Lung (tissue), 12 donors: ENCODE measurements around the gene AUTS2. TPM values are rescaled to one million over a fixed set of nuclear protein-coding genes. Genes with fewer than 3 reads are reported as not detected.

Experiments
- ATAC-seq: fragments of 200-7000 bp; cut with Tn5 transposase; one replicate; pipeline ENCODE4 v1.9.1; 2020; ENCODE audit warnings: moderate number of reproducible peaks; ENCODE audit not compliant: insufficient read depth, low FRiP score
- DNase-seq, 3 donors: peaks; one replicate each; pipeline ENCODE4 v3.0.0-alpha.2; 2013 to 2017
- H3K27ac ChIP-seq, 2 donors: one replicate each; pipeline ENCODE4 v1.5.1; 2013; ENCODE audit warnings: mild to moderate bottlenecking in 2 of 2, moderate library complexity in 2 of 2, control low read depth in 1 of 2, inconsistent platforms in 1 of 2, low read depth in 1 of 2, low read length in 1 of 2
- H3K27me3 ChIP-seq, 3 donors: one replicate each; pipeline ENCODE4 v1.5.1; 2013; ENCODE audit warnings: low read length in 2 of 3; ENCODE audit not compliant: control insufficient read depth in 3 of 3, insufficient read depth in 3 of 3
- H3K36me3 ChIP-seq, 4 donors: one replicate each; pipeline ENCODE4 v1.5.1; 2013; ENCODE audit warnings: low read length in 4 of 4, mild to moderate bottlenecking in 1 of 4, moderate library complexity in 1 of 4; ENCODE audit not compliant: control insufficient read depth in 4 of 4, insufficient read depth in 4 of 4
- H3K4me1 ChIP-seq, 5 donors: one replicate each; pipeline ENCODE4 v1.5.1; 2013; ENCODE audit warnings: low read length in 5 of 5, mild to moderate bottlenecking in 2 of 5, moderate library complexity in 1 of 5; ENCODE audit not compliant: control insufficient read depth in 5 of 5, insufficient read depth in 5 of 5
- H3K4me3 ChIP-seq: one replicate; pipeline ENCODE4 v1.5.1; 2013; ENCODE audit warnings: mild to moderate bottlenecking, control low read depth, moderate library complexity
- H3K9ac ChIP-seq, 2 donors: one replicate each; pipeline ENCODE4 v1.5.1; 2013; ENCODE audit warnings: low read length in 2 of 2, control low read depth in 1 of 2; ENCODE audit not compliant: insufficient read depth in 1 of 2
- H3K9me3 ChIP-seq, 4 donors: one replicate each; pipeline ENCODE4 v1.5.1; 2013; ENCODE audit warnings: low read length in 3 of 4, mild to moderate bottlenecking in 1 of 4, moderate library complexity in 1 of 4; ENCODE audit not compliant: control insufficient read depth in 4 of 4, insufficient read depth in 3 of 4
- WGBS, 2 donors: extraction: QIAGEN DNeasy Blood & Tissue Kit; methylation state at CpG; one replicate each; pipeline ENCODE4 v1.1.7; 2013; 5-methylcytosine and 5-hydroxymethylcytosine counted together
- polyA plus RNA-seq, 2 donors: library from polyadenylated mRNA; stranded (reverse); fragments of 200-250 nt; gene quantifications; one replicate each; pipeline ENCODE4 v1.2.1, GENCODE V29; 2013
- total RNA-seq, 2 donors: library from RNA; depleted of rRNA in 1 of 2; stranded (reverse); fragments of >200 nt in 1 of 2; gene quantifications; one replicate each; pipeline ENCODE4 v1.2.1, GENCODE V29; 2014 to 2021
- TF ChIP-seq, protein P1 (sequence below): IDR thresholded peaks from 2 replicates; pipeline ENCODE4 v1.5.1; 2012; ENCODE audit warnings: mild to moderate bottlenecking; ENCODE audit errors: control extremely low read depth, extremely low read depth
- donor health status: control.
- donor health status: control.
- donor health status: Bipolar disorder and iron deficiency.
- donor health status: healthy.
- donor health status: DM: yes; HTN: yes; CAD: no.

Gene AUTS2
- total and polyA plus RNA-seq, 4 donors: 11.8 to 115 (median 40.6) TPM

DNA sequence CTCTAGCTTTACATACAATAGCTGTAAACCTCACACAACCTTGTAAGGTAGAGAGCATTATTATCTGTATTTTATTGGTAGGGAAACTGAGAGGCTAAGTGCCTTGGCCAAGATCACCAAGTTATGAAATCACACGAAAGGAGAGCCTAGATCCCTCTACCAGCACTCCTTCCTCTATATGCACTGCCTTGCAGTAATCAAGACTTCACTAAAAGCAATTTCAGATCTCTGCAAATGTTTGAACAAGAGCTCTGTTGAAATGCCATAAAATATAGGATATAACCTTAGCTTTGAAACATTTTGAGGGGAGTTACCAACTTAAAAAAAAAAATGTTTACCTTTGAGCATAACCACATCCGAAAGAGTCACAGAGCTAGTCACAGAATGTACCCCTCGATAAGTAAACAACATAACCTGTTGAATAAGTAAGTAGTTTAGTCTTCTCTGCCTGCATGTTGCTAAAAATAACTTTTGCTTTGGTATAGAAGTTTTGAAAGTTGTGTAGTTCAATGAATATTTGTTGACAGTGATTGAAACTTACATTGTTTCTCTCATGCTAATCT lies 709.4 kb downstream of the AUTS2 start:
- DNase-seq (no peak), ATAC-seq (no peak)
- WGBS, 2 donors: 56 to 62% methylated on average over 3 of the region's 3 CpGs
- H3K9ac ChIP-seq: no peak overlapping the region
- H3K27me3 ChIP-seq: no peaks in the 10 kb centered on the region
- no peaks in the 10 kb centered on the region for H3K9me3 ChIP-seq
- H3K27ac ChIP-seq: no peak overlapping the region
- TF ChIP-seq, protein P1, sequence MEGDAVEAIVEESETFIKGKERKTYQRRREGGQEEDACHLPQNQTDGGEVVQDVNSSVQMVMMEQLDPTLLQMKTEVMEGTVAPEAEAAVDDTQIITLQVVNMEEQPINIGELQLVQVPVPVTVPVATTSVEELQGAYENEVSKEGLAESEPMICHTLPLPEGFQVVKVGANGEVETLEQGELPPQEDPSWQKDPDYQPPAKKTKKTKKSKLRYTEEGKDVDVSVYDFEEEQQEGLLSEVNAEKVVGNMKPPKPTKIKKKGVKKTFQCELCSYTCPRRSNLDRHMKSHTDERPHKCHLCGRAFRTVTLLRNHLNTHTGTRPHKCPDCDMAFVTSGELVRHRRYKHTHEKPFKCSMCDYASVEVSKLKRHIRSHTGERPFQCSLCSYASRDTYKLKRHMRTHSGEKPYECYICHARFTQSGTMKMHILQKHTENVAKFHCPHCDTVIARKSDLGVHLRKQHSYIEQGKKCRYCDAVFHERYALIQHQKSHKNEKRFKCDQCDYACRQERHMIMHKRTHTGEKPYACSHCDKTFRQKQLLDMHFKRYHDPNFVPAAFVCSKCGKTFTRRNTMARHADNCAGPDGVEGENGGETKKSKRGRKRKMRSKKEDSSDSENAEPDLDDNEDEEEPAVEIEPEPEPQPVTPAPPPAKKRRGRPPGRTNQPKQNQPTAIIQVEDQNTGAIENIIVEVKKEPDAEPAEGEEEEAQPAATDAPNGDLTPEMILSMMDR: no peak
- no peak overlapping the region for H3K4me3 ChIP-seq
- H3K4me1 ChIP-seq: no peaks in the 10 kb centered on the region
- no peaks in the 10 kb centered on the region for H3K36me3 ChIP-seq

DNA sequence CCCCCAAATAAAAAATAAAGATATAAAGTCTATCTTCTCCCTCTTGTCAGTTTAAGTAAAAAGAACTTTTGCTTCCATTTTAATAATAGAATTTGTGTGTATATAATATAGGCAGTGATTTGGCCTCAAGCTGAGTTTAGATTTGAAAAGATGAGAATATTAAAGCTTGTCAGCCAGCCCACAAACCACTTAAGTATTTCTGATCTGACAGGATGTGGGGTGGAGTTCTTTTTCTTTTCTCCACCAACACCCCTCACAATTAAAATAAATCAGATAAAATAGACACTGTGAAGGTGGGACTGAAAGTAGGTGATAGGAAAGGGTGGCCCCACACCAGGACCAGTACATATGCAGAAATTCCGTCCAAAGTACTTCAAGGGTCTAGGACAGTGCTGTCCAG lies 714.1 kb downstream of the AUTS2 start:
- DNase-seq: no peak
- Histone ChIP-seq H3K9ac (no peak overlapping the region), H3K4me1 (peaks cover 0 to 2% (median 0%) of the 10 kb centered on the region in 5 donors), H3K27ac (no peak overlapping the region), H3K27me3 (no peaks in the 10 kb centered on the region), H3K4me3 (no peak overlapping the region), H3K36me3 (no peaks in the 10 kb centered on the region), H3K9me3 (no peaks in the 10 kb centered on the region)
- ATAC-seq: no peak
- TF ChIP-seq, protein P1: no peak
- WGBS, 2 donors: 84 to 88% methylated on average over 1 of the region's 1 CpG

DNA sequence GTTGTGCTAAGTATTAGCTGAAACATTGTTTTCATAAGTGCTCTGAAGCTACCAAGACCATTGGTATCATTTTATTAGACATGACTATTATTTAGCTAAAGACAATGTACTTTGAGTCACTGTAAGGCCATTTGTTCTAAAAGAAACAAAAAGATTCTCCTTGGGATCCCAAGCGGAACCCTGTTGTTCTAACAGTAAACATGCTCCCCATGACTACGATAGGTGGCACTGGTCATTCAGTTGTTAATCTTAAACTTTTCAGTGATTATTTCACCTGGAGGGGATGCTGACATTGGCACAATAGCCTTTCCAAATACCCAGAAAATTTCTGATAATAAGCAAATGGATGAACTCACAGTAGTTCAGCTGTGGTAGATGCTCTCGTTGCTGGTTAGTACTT lies 715.0 kb downstream of the AUTS2 start:
- peaks cover 0 to 3% (median 0%) of the 10 kb centered on the region in 5 donors for H3K4me1 ChIP-seq
- H3K9me3 ChIP-seq: no peaks in the 10 kb centered on the region
- no peak overlapping the region for H3K9ac ChIP-seq
- H3K36me3 ChIP-seq: no peaks in the 10 kb centered on the region
- TF ChIP-seq, protein P1: no peak
- H3K27ac ChIP-seq: no peak overlapping the region
- DNase-seq (no peak), ATAC-seq (no peak)
- 93 to 96% methylated on average over 3 of the region's 3 CpGs for WGBS, 2 donors
- H3K27me3 ChIP-seq: no peaks in the 10 kb centered on the region
- H3K4me3 ChIP-seq: no peak overlapping the region

DNA sequence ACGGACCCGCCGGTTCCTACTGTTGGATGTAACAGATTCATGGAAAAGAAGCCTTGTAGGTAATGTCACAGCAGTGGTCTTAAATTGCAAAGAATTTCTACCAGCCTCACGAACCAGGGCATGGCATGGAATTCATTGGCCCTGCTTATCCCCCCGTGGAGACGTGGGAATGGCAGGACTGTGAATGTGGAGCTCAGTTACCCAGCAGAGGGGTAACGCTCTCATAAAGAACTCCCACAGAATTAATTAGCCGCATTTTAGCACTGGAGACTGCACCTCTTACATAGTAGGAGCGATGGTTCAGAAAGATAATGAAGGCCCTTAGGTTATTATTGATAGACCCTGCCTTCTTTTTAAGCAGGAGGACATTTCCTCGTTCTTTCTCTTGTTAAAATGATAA lies 715.4 kb downstream of the AUTS2 start:
- Histone ChIP-seq H3K4me1 (peaks cover 0 to 3% (median 0%) of the 10 kb centered on the region in 5 donors), H3K36me3 (no peaks in the 10 kb centered on the region)
- TF ChIP-seq, protein P1: no peak

More for the DNA sequence above, 715.4 kb downstream of the AUTS2 start:
- Histone ChIP-seq H3K27me3 (no peaks in the 10 kb centered on the region), H3K27ac (no peak overlapping the region), H3K9me3 (no peaks in the 10 kb centered on the region), H3K4me3 (no peak overlapping the region), H3K9ac (no peak overlapping the region)
- DNase-seq (no peak), ATAC-seq (no peak)
- whole genome bisulfite sequencing, 2 donors: 86 to 94% methylated on average over 10 of the region's 10 CpGs
